Karpas-422 (cell line): Measurements from ENCODE around the gene ZMIZ1. TPM values are rescaled to one million over a fixed set of nuclear protein-coding genes. Genes with fewer than 3 reads are reported as not detected.

Experiments used
- DNase-seq: peaks from one replicate; pipeline ENCODE4 v3.0.0-alpha.2; 2015
- H2AFZ ChIP-seq: fragments of 200-600 bp; sonication (generic); 2 replicates; pipeline ENCODE4 v1.6.1; 2014; ENCODE audit warnings: antibody characterized with exemption, low read length, mixed read lengths
- H3K27ac ChIP-seq: fragments of 200-600 bp; sonication (generic); 2 replicates; pipeline ENCODE4 v1.5.1; 2014; ENCODE audit warnings: mild to moderate bottlenecking, low read length, moderate library complexity
- H3K27me3 ChIP-seq: fragments of 200-600 bp; sonication (generic); 2 replicates; pipeline ENCODE4 v1.6.1; 2014; ENCODE audit warnings: low read length, mixed read lengths
- H3K36me3 ChIP-seq: fragments of 200-600 bp; sonication (generic); 2 replicates; pipeline ENCODE4 v1.6.1; 2014; ENCODE audit warnings: low read length, mixed read lengths; ENCODE audit not compliant: insufficient read depth
- H3K4me1 ChIP-seq: fragments of 200-600 bp; sonication (generic); 2 replicates; pipeline ENCODE4 v1.6.1; 2014; ENCODE audit warnings: mild to moderate bottlenecking, low read length, mixed read lengths
- H3K4me2 ChIP-seq: fragments of 200-600 bp; sonication (generic); 2 replicates; pipeline ENCODE4 v1.6.1; 2014; ENCODE audit warnings: low read length, low read depth, mild to moderate bottlenecking; ENCODE audit not compliant: poor library complexity, severe bottlenecking
- H3K4me3 ChIP-seq: fragments of 200-600 bp; sonication (generic); 2 replicates; pipeline ENCODE4 v1.5.1; 2014; ENCODE audit warnings: mild to moderate bottlenecking, antibody characterized with exemption, low read length, mixed read lengths
- H3K79me2 ChIP-seq: fragments of 200-600 bp; sonication (generic); 2 replicates; pipeline ENCODE4 v1.6.1; 2014; ENCODE audit warnings: mild to moderate bottlenecking, low read length, mixed read lengths
- H3K9ac ChIP-seq: fragments of 200-600 bp; sonication (generic); 2 replicates; pipeline ENCODE4 v1.6.0; 2014; ENCODE audit warnings: low read length
- H3K9me2 ChIP-seq: fragments of 200-600 bp; sonication (generic), shearing (Covaris generic); replicated peaks from 2 replicates; pipeline ENCODE4 v1.6.0; 2014; ENCODE audit warnings: mild to moderate bottlenecking, low read length, moderate library complexity; ENCODE audit not compliant: insufficient read depth
- H3K9me3 ChIP-seq: fragments of 300-700, 200-600 bp; sonication (generic); 2 replicates; pipeline ENCODE4 v1.6.1; 2014; ENCODE audit warnings: low read length, mixed read lengths
- H4K20me1 ChIP-seq: fragments of 200-600 bp; sonication (generic); 2 replicates; pipeline ENCODE4 v1.6.1; 2014; ENCODE audit warnings: mild to moderate bottlenecking, antibody characterized with exemption, low read length, low read depth; ENCODE audit not compliant: insufficient read depth
- total RNA-seq: library from RNA; depleted of rRNA; stranded (reverse); fragments of >200 nt; shearing (Covaris generic); gene quantifications from 2 replicates; pipeline ENCODE4 v1.2.3, GENCODE V29; 2014; ENCODE audit warnings: low replicate concordance

ZMIZ1 gene
- total RNA-seq, 1 experiment from 2014 or later, result 73.1 TPM

GRCh38 chr10:79179957-79180309, 111.2 kb downstream of the ZMIZ1 start:
- Histone ChIP-seq H3K4me3 (no peak overlapping the region), H3K9ac (no peak overlapping the region), H3K79me2 (no peaks in the 10 kb centered on the region), H3K27me3 (no peaks in the 10 kb centered on the region), H3K4me1 (peaks cover 39% of the 10 kb centered on the region), H3K36me3 (no peaks in the 10 kb centered on the region), H3K27ac (no peak overlapping the region), H3K9me3 (no peaks in the 10 kb centered on the region), H3K9me2 (no peaks in the 10 kb centered on the region), H4K20me1 (peaks cover 30% of the 10 kb centered on the region; the same call in 1 of the 2 replicates), H2AFZ (no peak overlapping the region), H3K4me2 (no peak overlapping the region)
- no peak for DNase-seq

DNA sequence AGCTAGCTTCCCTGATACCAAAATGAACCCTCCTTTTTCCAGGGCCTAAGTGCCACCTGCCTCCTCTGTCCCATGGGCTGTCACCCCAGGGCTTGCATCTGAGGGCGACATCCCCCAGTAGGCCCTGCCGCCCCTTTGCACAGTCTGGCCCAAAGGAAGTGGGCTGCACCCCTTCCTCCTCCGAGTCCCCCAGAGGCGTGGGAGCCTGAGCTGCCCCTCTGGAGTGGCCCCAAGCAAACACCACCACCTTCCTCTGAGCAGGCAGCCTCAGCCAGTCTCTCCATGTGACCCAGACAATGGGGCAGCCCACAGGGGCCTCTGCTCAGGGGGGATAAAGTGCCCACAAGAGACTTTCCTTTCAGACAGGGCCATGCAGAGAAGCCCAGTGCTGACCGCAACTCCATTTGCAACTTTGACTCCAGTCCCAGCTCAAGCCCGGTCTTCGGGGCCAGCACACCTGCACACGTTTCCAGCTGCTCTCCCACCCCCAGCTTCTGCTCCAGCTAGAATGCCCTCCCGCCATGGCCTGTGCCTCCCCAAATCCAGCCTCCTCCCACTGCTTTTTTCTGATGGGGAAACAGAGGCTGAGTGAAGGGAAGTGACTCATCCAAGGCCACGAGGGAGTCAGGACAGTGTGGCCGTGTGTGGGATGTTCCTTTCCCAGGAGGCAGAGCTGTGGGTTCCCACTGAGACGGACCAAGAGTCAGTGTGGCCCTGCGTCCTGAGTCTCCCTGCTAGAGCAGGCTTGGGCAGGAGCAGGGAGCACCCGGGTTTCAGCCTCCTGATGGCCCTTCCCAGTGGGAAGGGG, 111.9 kb downstream of the ZMIZ1 start:
- H3K27me3 ChIP-seq, result no peaks in the 10 kb centered on the region
- H3K27ac ChIP-seq, result no peak overlapping the region
- H4K20me1 ChIP-seq, result peaks cover 26% of the 10 kb centered on the region; the same call in 1 of the 2 replicates
- H3K9me3 ChIP-seq, result no peaks in the 10 kb centered on the region
- no peak overlapping the region for H3K4me2 ChIP-seq
- no peak overlapping the region for H3K9ac ChIP-seq
- no peak overlapping the region for H2AFZ ChIP-seq
- H3K36me3 ChIP-seq, result no peaks in the 10 kb centered on the region
- no peak for DNase-seq
- peaks cover 45% of the 10 kb centered on the region for H3K4me1 ChIP-seq
- no peak overlapping the region for H3K4me3 ChIP-seq
- no peaks in the 10 kb centered on the region for H3K79me2 ChIP-seq
- H3K9me2 ChIP-seq, result no peaks in the 10 kb centered on the region

- no peaks in the 10 kb centered on the region; the same call in 1 of the 2 replicates for H3K27me3 ChIP-seq
- no peaks in the 10 kb centered on the region for H3K36me3 ChIP-seq
- no peak overlapping the region for H2AFZ ChIP-seq
- no peak overlapping the region for H3K9ac ChIP-seq
- H3K4me3 ChIP-seq, result no peak overlapping the region
- no peak overlapping the region for H3K4me2 ChIP-seq
- no peak for DNase-seq
- no peaks in the 10 kb centered on the region for H3K79me2 ChIP-seq
- peaks cover 25% of the 10 kb centered on the region; the same call in 1 of the 2 replicates for H4K20me1 ChIP-seq
- no peaks in the 10 kb centered on the region for H3K9me3 ChIP-seq
- H3K4me1 ChIP-seq, result peaks cover 51% of the 10 kb centered on the region
- no peaks in the 10 kb centered on the region for H3K9me2 ChIP-seq
- no peak overlapping the region for H3K27ac ChIP-seq
Measured at GRCh38 chr10:79181227-79181626, 112.5 kb downstream of the ZMIZ1 start.

- Histone ChIP-seq H3K79me2 (no peaks in the 10 kb centered on the region), H3K4me2 (no peak overlapping the region), H3K9ac (no peak overlapping the region), H3K27ac (no peak overlapping the region), H3K9me3 (no peaks in the 10 kb centered on the region), H3K27me3 (no peaks in the 10 kb centered on the region; the same call in 1 of the 2 replicates), H3K4me1 (peaks cover 51% of the 10 kb centered on the region), H2AFZ (no peak overlapping the region), H4K20me1 (peaks cover 23% of the 10 kb centered on the region; the same call in 1 of the 2 replicates), H3K36me3 (no peaks in the 10 kb centered on the region), H3K4me3 (no peak overlapping the region), H3K9me2 (no peaks in the 10 kb centered on the region)
- no peak for DNase-seq
Measured at GRCh38 chr10:79181698-79182521, 113.1 kb downstream of the ZMIZ1 start.

GRCh38 chr10:79182781-79183467, 114.2 kb downstream of the ZMIZ1 start:
- Histone ChIP-seq H3K27ac (no peak overlapping the region), H2AFZ (no peak overlapping the region), H3K79me2 (no peaks in the 10 kb centered on the region), H3K9me3 (no peaks in the 10 kb centered on the region), H3K4me1 (peaks cover 45% of the 10 kb centered on the region), H3K27me3 (no peaks in the 10 kb centered on the region; the same call in 1 of the 2 replicates), H3K4me2 (no peak overlapping the region), H3K9me2 (no peaks in the 10 kb centered on the region), H3K9ac (no peak overlapping the region), H3K4me3 (no peak overlapping the region), H3K36me3 (no peaks in the 10 kb centered on the region), H4K20me1 (peaks cover 23% of the 10 kb centered on the region; the same call in 1 of the 2 replicates)
- no peak for DNase-seq

GRCh38 chr10:79183468-79183865, 114.7 kb downstream of the ZMIZ1 start:
- H2AFZ ChIP-seq, result no peak overlapping the region
- no peak overlapping the region for H3K4me2 ChIP-seq
- peak; percentile 36 for DNase-seq
- peaks cover 39% of the 10 kb centered on the region for H3K4me1 ChIP-seq
- H3K36me3 ChIP-seq, result no peaks in the 10 kb centered on the region
- no peaks in the 10 kb centered on the region for H3K79me2 ChIP-seq
- H3K27ac ChIP-seq, result no peak overlapping the region
- no peaks in the 10 kb centered on the region for H3K9me2 ChIP-seq
- H4K20me1 ChIP-seq, result peaks cover 23% of the 10 kb centered on the region; the same call in 1 of the 2 replicates
- H3K9ac ChIP-seq, result no peak overlapping the region
- no peaks in the 10 kb centered on the region; the same call in 1 of the 2 replicates for H3K27me3 ChIP-seq
- H3K9me3 ChIP-seq, result no peaks in the 10 kb centered on the region
- no peak overlapping the region for H3K4me3 ChIP-seq

GRCh38 chr10:79184145-79184625, 115.4 kb downstream of the ZMIZ1 start:
- Histone ChIP-seq H3K27ac (no peak overlapping the region), H3K79me2 (no peaks in the 10 kb centered on the region), H3K4me2 (no peak overlapping the region), H3K9me2 (no peaks in the 10 kb centered on the region), H2AFZ (no peak overlapping the region), H3K27me3 (no peaks in the 10 kb centered on the region; the same call in 1 of the 2 replicates), H3K4me3 (no peak overlapping the region), H3K36me3 (no peaks in the 10 kb centered on the region), H4K20me1 (peaks cover 18% of the 10 kb centered on the region; the same call in 1 of the 2 replicates), H3K9ac (no peak overlapping the region), H3K9me3 (no peaks in the 10 kb centered on the region), H3K4me1 (peaks cover 35% of the 10 kb centered on the region)
- peak; percentile 34 for DNase-seq
